RWPE2 (cell line): ENCODE measurements around the gene CRYBG1.

Experiments used
- ATAC-seq: fragments of 200-7000 bp; cut with Tn5 transposase; 3 replicates; pipeline ENCODE4 v1.9.1; 2021; ENCODE audit warnings: low read depth
- DNase-seq: peaks from one replicate; pipeline ENCODE4 v3.0.0-alpha.2; 2020; ENCODE audit warnings: low spot score
- H3K27ac ChIP-seq: fragments of 450-650 bp; 2 replicates; pipeline ENCODE4 v1.5.1; 2017; ENCODE audit warnings: mild to moderate bottlenecking; ENCODE audit not compliant: poor library complexity, severe bottlenecking
- H3K27me3 ChIP-seq: fragments of 250-450 bp; sonication (Bioruptor Pico); 2 replicates; pipeline ENCODE4 v1.5.1; 2021; ENCODE audit warnings: mild to moderate bottlenecking, moderate library complexity; ENCODE audit not compliant: insufficient read depth, poor library complexity, severe bottlenecking
- H3K36me3 ChIP-seq: fragments of 250-450 bp; sonication (Bioruptor Pico); 2 replicates; pipeline ENCODE4 v1.5.1; 2020; ENCODE audit warnings: low read depth, mild to moderate bottlenecking, moderate library complexity
- H3K4me1 ChIP-seq: fragments of 250-450 bp; sonication (Bioruptor Pico); 2 replicates; pipeline ENCODE4 v1.5.1; 2021; ENCODE audit warnings: mild to moderate bottlenecking, moderate library complexity; ENCODE audit not compliant: insufficient read depth, poor library complexity, severe bottlenecking
- H3K4me3 ChIP-seq: fragments of 250-450 bp; sonication (Bioruptor Pico); 2 replicates; pipeline ENCODE4 v1.5.1; 2021; ENCODE audit warnings: mild to moderate bottlenecking, moderate library complexity; ENCODE audit not compliant: severe bottlenecking
- H3K9me3 ChIP-seq: fragments of 250-450 bp; sonication (Bioruptor Pico); 2 replicates; pipeline ENCODE4 v1.5.1; 2021; ENCODE audit warnings: mild to moderate bottlenecking, moderate library complexity; ENCODE audit not compliant: severe bottlenecking
- TF ChIP-seq, protein P1 (sequence below): fragments of 450-650 bp; IDR thresholded peaks from one replicate; pipeline ENCODE4 v1.5.1; 2017; ENCODE audit warnings: mild to moderate bottlenecking, moderate library complexity; ENCODE audit not compliant: poor library complexity, severe bottlenecking

The CRYBG1 gene

DNA sequence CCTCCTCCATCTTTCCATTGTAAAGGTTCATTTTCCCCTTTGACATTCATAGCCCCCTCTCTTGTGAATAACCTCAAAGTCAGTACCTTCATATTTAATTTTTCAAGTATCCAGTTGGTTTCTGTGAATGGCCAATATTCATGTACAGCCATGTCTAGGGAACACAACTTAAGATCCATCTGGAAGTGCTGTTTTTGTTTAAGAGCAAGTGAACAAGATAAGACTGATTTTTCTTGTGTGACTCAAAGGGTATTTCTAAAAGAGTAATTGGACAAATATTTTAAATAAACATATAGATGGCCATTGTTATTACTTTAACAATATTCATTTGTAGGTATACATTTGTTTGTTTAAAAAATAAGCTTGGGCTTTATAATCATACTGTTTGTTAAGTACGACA lies 175.8 kb downstream of the CRYBG1 start:
- Histone ChIP-seq H3K4me1 (peaks cover 40% of the 10 kb centered on the region), H3K9me3 (no peaks in the 10 kb centered on the region)
- DNase-seq: no peak

GRCh38 chr6:106536851-106537250 lies 176.3 kb downstream of the CRYBG1 start:
- H3K4me1 ChIP-seq: peaks cover 40% of the 10 kb centered on the region
- DNase-seq (no peak), ATAC-seq (no peak)
- H3K27me3 ChIP-seq: no peaks in the 10 kb centered on the region
- TF ChIP-seq, protein P1, sequence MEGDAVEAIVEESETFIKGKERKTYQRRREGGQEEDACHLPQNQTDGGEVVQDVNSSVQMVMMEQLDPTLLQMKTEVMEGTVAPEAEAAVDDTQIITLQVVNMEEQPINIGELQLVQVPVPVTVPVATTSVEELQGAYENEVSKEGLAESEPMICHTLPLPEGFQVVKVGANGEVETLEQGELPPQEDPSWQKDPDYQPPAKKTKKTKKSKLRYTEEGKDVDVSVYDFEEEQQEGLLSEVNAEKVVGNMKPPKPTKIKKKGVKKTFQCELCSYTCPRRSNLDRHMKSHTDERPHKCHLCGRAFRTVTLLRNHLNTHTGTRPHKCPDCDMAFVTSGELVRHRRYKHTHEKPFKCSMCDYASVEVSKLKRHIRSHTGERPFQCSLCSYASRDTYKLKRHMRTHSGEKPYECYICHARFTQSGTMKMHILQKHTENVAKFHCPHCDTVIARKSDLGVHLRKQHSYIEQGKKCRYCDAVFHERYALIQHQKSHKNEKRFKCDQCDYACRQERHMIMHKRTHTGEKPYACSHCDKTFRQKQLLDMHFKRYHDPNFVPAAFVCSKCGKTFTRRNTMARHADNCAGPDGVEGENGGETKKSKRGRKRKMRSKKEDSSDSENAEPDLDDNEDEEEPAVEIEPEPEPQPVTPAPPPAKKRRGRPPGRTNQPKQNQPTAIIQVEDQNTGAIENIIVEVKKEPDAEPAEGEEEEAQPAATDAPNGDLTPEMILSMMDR: no peak
- H3K9me3 ChIP-seq: no peaks in the 10 kb centered on the region
- H3K36me3 ChIP-seq: peaks cover 95% of the 10 kb centered on the region
- H3K4me3 ChIP-seq: no peak overlapping the region
- no peak overlapping the region for H3K27ac ChIP-seq

More for the DNA sequence above, 175.8 kb downstream of the CRYBG1 start:
- no peak overlapping the region for H3K27ac ChIP-seq
- no peak for ATAC-seq
- TF ChIP-seq, protein P1: no peak
- H3K4me3 ChIP-seq: no peak overlapping the region
- no peaks in the 10 kb centered on the region for H3K27me3 ChIP-seq
- H3K36me3 ChIP-seq: peaks cover 95% of the 10 kb centered on the region

GRCh38 chr6:106537662-106538061 lies 177.1 kb downstream of the CRYBG1 start:
- TF ChIP-seq, protein P1: no peak
- DNase-seq (no peak), ATAC-seq (no peak)
- Histone ChIP-seq H3K9me3 (no peaks in the 10 kb centered on the region), H3K36me3 (peaks cover 92% of the 10 kb centered on the region), H3K27ac (no peak overlapping the region), H3K4me1 (peaks cover 36% of the 10 kb centered on the region), H3K27me3 (no peaks in the 10 kb centered on the region), H3K4me3 (no peak overlapping the region)

- H3K4me3 ChIP-seq: no peak overlapping the region
- no peaks in the 10 kb centered on the region for H3K27me3 ChIP-seq
- TF ChIP-seq, protein P1: no peak
- DNase-seq (no peak), ATAC-seq (no peak)
- H3K27ac ChIP-seq: no peak overlapping the region
- H3K4me1 ChIP-seq: peaks cover 32% of the 10 kb centered on the region
- no peaks in the 10 kb centered on the region for H3K9me3 ChIP-seq
- peaks cover 90% of the 10 kb centered on the region for H3K36me3 ChIP-seq
Observed at GRCh38 chr6:106538145-106538544, 177.6 kb downstream of the CRYBG1 start.

GRCh38 chr6:106539936-106540335 lies 179.4 kb downstream of the CRYBG1 start:
- Histone ChIP-seq H3K4me3 (no peak overlapping the region), H3K27ac (no peak overlapping the region), H3K27me3 (no peaks in the 10 kb centered on the region), H3K9me3 (no peaks in the 10 kb centered on the region), H3K4me1 (peaks cover 19% of the 10 kb centered on the region), H3K36me3 (peaks cover 90% of the 10 kb centered on the region)
- ATAC-seq: no peak
- TF ChIP-seq, protein P1: no peak
- DNase-seq: no peak
